Amygdala (tissue), 56 donors: ENCODE measurements around the gene GGACT.
A peak's percentile ranks its signal among the peaks of the same experiment; 100 is the strongest.
"Not testable (repeated sequence)": the region's sequence is repeated elsewhere in the genome, so short reads cannot be mapped to it uniquely, and the experiment has no call there.

Source experiments
- DNase-seq, 56 donors: peaks; one replicate each; lab custom pipeline; 2025; lab: John Stamatoyannopoulos, UW

GGACT gene

GRCh38 chr13:100588331-100589177, at the start of gene GGACT:
Gene GGACT, minus strand, starts transcription at chr13:100588789. Its CDS starts 56,198 bp downstream, at chr13:100532591.
- peak in 31 of 56 donors; percentile 4 to 66 (median 31) for DNase-seq

GRCh38 chr13:100637796-100638195, 49.2 kb upstream of the GGACT start:
- no peak for DNase-seq

GRCh38 chr13:100637380-100637779, 48.8 kb upstream of the GGACT start:
- DNase-seq, result no peak

GRCh38 chr13:100636441-100636840, 47.9 kb upstream of the GGACT start:
- peak in 43 of 56 donors; percentile 4 to 79 (median 44) for DNase-seq

- DNase-seq, result no peak
These were observed 47.4 kb upstream of the GGACT start for GRCh38 chr13:100636004-100636403.

- DNase-seq, result no peak
These were observed 46.1 kb upstream of the GGACT start for GRCh38 chr13:100634696-100635095.

GRCh38 chr13:100633461-100633860, 44.9 kb upstream of the GGACT start:
- DNase-seq, result no peak

- DNase-seq, result peak in 21 of 56 donors; percentile 9 to 63 (median 33)
These were observed 42.0 kb upstream of the GGACT start for GRCh38 chr13:100630555-100630954.

- no peak for DNase-seq
These were observed 38.5 kb upstream of the GGACT start for GRCh38 chr13:100627120-100627519.

- no peak for DNase-seq
These were observed 36.9 kb upstream of the GGACT start for GRCh38 chr13:100625447-100625846.

GRCh38 chr13:100620792-100621191, 32.2 kb upstream of the GGACT start:
- DNase-seq, result no peak

- DNase-seq, result no peak
These were observed 31.4 kb upstream of the GGACT start for GRCh38 chr13:100619940-100620339.

GRCh38 chr13:100618897-100619296, 30.3 kb upstream of the GGACT start:
- DNase-seq, result not testable (repeated sequence)

- DNase-seq, result no peak
These were observed 24.4 kb upstream of the GGACT start for GRCh38 chr13:100613031-100613430.

- DNase-seq, result peak in 15 of 56 donors; percentile 2 to 58 (median 14)
These were observed 23.3 kb upstream of the GGACT start for GRCh38 chr13:100611678-100612492.

GRCh38 chr13:100610391-100611347, 22.1 kb upstream of the GGACT start:
- no peak for DNase-seq

GRCh38 chr13:100608906-100609305, 20.3 kb upstream of the GGACT start:
- no peak for DNase-seq

GRCh38 chr13:100608489-100608888, 19.9 kb upstream of the GGACT start:
- no peak for DNase-seq

GRCh38 chr13:100604918-100605710, 16.5 kb upstream of the GGACT start:
- DNase-seq, result no peak
